DMS 273 (cell line): ENCODE data around the gene TM9SF2.
"Not testable (repeated sequence)": the region's sequence is repeated elsewhere in the genome, so short reads cannot be mapped to it uniquely, and the experiment has no call there.

Experiments
- DNase-seq: peaks from one replicate; lab custom pipeline; 2025; ENCODE audit not compliant: unreplicated experiment; lab: John Stamatoyannopoulos, UW

TM9SF2 gene

GRCh38 chr13:99491750-99492149 lies 9.5 kb upstream of the TM9SF2 start:
- DNase-seq = not testable (repeated sequence)

DNA sequence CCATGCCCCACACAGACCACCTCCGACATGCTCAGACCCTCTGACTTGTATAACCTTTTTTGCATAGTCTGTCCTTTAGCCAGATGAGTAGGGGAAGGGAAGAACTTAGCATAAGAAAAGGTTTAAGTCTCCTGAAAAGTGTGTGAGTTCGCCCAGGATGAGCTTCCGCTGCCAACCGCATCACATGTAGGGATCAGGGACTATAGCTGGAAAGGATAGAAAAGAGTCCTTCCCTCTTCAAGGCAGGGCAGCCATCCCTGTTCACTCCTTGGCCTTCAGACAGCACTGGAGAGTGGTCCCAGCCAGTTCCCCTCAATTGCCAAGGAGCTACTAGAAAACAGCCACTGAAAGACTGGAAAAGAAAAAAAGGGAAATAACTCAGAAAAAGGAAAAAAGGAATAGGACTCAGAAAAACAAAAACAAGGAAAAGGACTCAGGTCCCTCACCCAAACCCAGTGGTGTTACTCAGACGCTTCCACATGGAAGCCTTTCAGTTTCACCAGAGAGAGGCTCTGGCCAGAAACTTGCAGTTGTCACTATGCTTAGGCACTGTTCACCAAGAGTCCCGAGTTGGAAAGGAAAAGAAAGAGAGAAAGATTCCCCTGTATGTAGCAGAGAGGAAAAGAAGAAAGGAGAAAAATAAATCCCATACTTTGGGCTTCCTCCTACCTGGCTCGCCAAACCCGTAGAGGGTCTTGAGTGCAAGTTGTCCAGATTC lies 5.6 kb upstream of the TM9SF2 start:
- DNase-seq = no peak

- DNase-seq = peak; percentile 77
These were observed 4.8 kb upstream of the TM9SF2 start for GRCh38 chr13:99496184-99497142.

DNA sequence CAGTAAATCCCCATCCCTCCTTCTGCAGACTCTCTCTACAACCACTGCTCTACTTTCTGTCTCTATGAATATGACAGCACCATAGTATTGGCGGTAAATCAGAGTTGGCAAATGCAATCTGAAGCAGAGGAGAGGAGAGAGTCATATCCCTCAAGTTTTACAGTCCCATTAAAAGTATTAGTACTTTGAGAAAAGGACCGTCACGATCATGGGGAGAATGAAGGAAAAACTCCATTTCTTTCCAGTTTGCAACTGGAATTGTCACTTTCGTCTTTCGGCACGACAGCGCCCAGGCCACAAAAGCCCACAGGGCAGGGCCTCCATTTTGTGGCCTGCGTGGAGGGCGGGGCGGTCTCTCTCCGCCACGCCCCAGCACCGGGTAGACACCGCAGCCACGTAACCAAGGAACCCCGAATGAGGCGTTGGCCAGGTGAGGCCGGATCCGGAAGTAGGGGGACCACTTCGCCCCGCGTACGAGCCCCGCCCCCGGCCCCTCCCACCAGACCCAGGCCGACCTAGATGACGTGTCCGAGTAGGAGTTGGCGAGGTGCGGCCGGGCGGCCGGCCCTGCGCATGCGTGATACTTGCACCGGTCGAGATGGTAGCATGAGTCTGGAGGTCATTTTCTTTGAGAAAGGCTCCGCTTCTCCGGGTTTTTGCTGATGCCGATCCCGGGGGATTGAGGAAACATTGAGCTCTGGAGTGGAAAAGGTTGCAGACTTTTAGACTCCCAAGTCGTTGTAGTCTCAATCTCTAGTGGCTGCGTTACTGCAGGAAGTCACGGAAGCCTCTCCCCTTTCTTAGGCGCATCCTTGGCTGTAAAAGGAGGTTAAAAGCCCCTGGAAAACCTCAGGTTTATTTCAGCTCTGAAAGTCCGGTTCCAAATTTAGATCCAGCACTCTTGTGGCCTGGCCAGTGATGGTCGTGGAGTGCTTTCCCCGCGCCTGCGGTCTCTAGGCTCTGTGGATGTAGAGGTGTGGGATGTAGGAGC lies 2.8 kb upstream of the TM9SF2 start:
- peak; percentile 96 for DNase-seq

DNA sequence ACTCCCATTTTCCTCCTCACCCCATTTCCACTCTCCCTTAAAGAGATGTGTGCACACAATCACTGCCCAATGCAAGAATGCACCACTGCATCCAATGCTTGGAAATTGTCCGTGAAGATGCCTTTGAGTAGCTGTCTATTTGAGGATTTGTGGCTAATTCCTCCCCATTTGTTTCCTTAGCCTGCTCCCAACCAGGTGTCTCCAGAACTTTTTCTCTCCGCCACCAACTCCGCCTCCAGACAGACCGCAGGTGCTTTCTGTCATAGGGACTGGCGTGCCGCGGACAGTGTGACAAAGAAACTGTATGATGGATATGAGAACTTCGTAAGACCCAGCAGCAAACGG lies 461 bp upstream of the TM9SF2 start:
- DNase-seq = no peak

GRCh38 chr13:99501848-99502301 lies 603 bp downstream of the TM9SF2 start:
- DNase-seq = peak; percentile 31

DNA sequence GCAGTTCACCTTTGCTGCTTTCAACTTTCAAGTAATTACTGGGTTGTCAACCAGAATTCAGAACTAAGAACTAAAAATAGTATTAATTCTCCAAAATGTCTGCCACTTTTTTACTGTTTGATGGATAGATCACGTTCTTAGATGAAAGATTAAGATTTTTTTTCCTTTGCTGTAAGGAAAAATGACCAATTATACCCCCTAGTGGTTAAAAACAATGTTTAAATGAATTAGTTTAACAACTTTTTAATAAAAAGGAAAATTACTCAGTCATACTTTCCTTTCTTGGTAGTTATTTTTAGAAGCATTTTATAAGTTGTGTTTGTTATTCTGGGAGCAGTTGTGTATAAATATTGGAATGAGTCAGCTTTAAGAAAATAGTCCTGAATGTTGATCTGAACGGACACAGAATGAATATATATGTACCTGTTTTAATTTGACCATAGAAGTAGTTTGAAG lies 4.6 kb downstream of the TM9SF2 start:
- peak; percentile 7 for DNase-seq

GRCh38 chr13:99506634-99507033 lies 5.4 kb downstream of the TM9SF2 start:
- no peak for DNase-seq

DNA sequence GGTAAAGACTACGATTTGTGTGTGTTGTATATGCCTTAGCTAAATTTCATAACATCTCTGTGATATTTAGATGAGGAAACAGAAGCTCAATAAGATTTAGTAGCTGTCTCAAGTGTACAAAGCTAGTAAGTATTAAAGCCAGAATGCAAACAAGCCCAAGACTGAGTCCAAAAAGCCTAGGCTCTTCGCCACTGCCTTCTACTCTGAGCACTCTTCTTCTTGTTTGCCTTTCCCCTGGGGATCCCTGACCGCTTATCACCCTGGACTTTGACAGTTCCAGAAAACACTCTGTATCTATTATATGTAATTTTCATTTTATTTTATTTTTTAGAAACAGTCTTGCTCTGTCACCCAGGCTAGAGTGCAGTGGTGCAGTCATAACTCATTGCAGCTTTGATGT lies 5.8 kb downstream of the TM9SF2 start:
- no peak for DNase-seq

- no peak for DNase-seq
These were observed 6.3 kb downstream of the TM9SF2 start for GRCh38 chr13:99507551-99507950.

- no peak for DNase-seq
These were observed 6.7 kb downstream of the TM9SF2 start for GRCh38 chr13:99507986-99508385.

DNA sequence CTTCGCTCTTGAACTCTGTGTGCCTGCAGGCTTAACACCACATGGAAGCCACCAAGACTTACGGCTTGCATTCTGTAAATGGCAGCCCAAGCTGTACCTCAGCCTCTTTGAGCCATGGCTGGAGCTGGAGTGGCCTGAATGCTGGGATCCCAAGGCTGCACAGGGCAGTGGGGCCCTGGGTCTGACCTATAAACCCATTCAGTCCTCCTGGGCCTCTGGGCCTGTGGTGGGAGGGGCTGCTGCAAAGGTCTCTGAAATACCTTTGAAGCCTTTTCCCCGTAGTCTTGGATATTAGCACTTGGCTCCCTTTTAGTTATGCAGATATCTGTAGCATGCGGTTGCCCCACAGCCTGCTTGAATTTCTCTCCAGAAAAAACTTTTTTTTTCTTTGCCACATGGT lies 8.2 kb downstream of the TM9SF2 start:
- DNase-seq = no peak

DNA sequence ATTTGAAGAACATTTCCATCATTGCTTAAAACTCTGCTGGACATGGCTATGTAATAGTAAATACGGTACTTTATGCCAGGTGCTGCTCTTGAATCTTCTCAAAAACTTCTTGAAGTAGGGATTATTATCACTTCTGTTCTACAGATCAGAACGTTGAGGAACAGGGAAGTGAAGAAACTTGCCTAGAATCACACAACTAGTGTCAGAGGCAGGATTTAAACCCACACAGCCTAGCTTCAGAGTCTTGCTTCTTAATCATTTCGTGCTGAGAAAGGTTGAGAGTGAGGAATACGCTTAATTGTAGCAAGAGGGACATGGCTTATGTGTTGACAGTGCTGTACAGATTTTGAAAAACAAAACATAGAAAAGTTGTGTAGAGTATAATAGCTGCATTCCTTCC lies 13.5 kb downstream of the TM9SF2 start:
- no peak for DNase-seq

GRCh38 chr13:99516153-99516929 lies 15.1 kb downstream of the TM9SF2 start:
- DNase-seq = no peak

DNA sequence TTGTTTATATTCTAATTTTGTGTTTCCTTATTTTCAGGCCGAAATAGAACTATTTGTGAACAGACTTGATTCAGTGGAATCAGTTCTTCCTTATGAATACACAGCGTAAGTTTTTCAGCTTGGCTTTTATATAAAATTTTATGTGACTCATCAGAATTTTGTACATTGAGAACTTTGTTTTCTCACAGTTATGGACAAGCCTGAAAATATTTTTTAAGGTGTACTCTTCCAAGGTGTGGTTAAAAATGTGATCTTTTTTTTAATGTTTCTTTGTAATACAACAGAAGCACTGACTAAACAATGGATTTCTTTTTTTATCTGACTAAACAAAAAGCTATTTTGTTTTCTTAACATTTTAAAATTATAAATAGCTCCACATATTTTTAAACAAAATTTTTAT lies 16.3 kb downstream of the TM9SF2 start:
- no peak for DNase-seq

DNA sequence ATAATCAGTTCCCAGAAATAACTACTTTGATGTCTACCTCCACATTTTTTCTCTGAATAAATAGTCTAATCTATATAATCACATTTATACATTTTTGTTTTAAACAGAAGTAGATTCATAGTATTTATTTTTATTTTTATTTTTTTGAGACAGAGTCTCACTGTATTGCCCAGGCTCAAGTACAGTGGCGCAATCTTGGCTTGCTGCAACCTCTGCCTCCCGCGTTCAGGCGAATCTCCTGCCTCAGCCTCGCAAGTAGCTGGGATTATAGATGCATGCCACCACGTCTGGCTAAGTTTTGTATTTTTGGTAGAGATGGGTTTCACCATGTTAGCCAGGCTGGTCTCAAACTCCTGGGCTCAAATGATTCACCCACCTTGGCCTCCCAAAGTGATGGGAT lies 16.7 kb downstream of the TM9SF2 start:
- DNase-seq = no peak

GRCh38 chr13:99522298-99522697 lies 21.0 kb downstream of the TM9SF2 start:
- no peak for DNase-seq

DNA sequence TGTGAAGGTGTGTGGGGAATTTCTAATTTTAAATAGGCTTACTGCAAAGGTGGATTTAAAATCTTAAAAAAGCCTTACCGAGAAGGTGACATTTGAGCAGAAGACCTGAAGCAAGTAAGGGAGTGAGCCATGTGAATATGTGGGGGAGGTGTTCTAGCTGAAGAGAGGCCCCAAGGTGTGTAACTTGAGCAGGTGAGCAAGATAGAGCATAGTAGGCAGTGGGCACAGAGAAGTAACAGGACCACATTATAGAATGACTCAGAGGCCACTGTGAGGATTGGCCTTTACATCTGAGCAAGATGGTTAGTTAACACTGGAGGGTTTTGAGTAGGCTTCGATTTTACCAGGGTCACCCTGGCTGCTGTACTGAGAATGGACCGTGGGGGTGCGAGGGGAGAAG lies 22.6 kb downstream of the TM9SF2 start:
- DNase-seq = no peak

- no peak for DNase-seq
These were observed 24.7 kb downstream of the TM9SF2 start for GRCh38 chr13:99525967-99526366.

DNA sequence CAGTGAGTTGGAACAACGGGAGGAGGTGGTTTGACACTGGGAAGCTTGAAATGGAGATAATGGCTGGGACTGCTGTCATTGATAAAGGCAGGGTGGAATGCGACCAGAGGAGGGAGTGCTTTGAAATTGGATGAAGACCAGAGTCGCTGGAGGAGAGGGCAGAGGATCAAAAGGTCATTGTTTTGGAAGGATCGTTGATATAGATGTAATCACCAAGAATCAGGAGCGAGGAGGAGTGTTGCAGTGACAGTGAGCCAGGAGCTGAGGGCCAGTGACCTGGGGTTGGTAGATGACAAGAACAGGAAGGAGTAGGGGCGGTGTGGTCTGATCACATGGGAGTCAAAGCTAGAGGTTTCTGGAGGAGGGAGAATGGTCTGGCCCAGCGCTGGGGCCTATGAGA lies 25.3 kb downstream of the TM9SF2 start:
- no peak for DNase-seq
